Stromal cell of bone marrow (primary cell): ENCODE measurements around the gene SEC22A.

Experiments
- DNase-seq: peaks from one replicate; pipeline ENCODE4 v3.0.0-alpha.2; 2012; ENCODE audit warnings: low read depth

Gene SEC22A

GRCh38 chr3:123263941-123264340, 62.2 kb downstream of the SEC22A start:
- no peak for DNase-seq

- no peak for DNase-seq
Observed at GRCh38 chr3:123267821-123268220, 66.1 kb downstream of the SEC22A start.

- DNase-seq, result no peak
Observed at GRCh38 chr3:123270818-123271217, 69.1 kb downstream of the SEC22A start.

GRCh38 chr3:123271466-123272159, 69.9 kb downstream of the SEC22A start:
- no peak for DNase-seq

GRCh38 chr3:123272547-123272946, 70.8 kb downstream of the SEC22A start:
- DNase-seq, result peak; percentile 11

- no peak for DNase-seq
Observed at GRCh38 chr3:123275691-123276090, 73.9 kb downstream of the SEC22A start.

- DNase-seq, result no peak
Observed at GRCh38 chr3:123276346-123277006, 74.7 kb downstream of the SEC22A start.

GRCh38 chr3:123277106-123277505, 75.4 kb downstream of the SEC22A start:
- no peak for DNase-seq

- DNase-seq, result no peak
Observed at GRCh38 chr3:123278446-123278845, 76.7 kb downstream of the SEC22A start.

- DNase-seq, result no peak
Observed at GRCh38 chr3:123279121-123279520, 77.4 kb downstream of the SEC22A start.

GRCh38 chr3:123281406-123281805, 79.7 kb downstream of the SEC22A start:
- no peak for DNase-seq

- no peak for DNase-seq
Observed at GRCh38 chr3:123281929-123282328, 80.2 kb downstream of the SEC22A start.

- no peak for DNase-seq
Observed at GRCh38 chr3:123282461-123282860, 80.7 kb downstream of the SEC22A start.

GRCh38 chr3:123283074-123283473, 81.3 kb downstream of the SEC22A start:
- no peak for DNase-seq

GRCh38 chr3:123283657-123284398, 82.1 kb downstream of the SEC22A start:
- no peak for DNase-seq

- DNase-seq, result no peak
Observed at GRCh38 chr3:123284399-123285010, 82.8 kb downstream of the SEC22A start.

- DNase-seq, result no peak
Observed at GRCh38 chr3:123285066-123285465, 83.3 kb downstream of the SEC22A start.

- DNase-seq, result no peak
Observed at GRCh38 chr3:123285479-123285878, 83.7 kb downstream of the SEC22A start.

GRCh38 chr3:123285931-123286307, 84.2 kb downstream of the SEC22A start:
- DNase-seq, result no peak

- no peak for DNase-seq
Observed at GRCh38 chr3:123286308-123287023, 84.7 kb downstream of the SEC22A start.

GRCh38 chr3:123287051-123287961, 85.6 kb downstream of the SEC22A start:
- DNase-seq, result no peak
